ENCODE results near the gene USP46. TPM values are rescaled to one million over a fixed set of nuclear protein-coding genes. Genes with fewer than 3 reads are reported as not detected.

Gene USP46
- total RNA-seq, 1 donor from 2014 or later, result 15.4 TPM

GRCh38 chr4:52693492-52693891 lies 34.4 kb upstream of the USP46 start:
- H3K4me1 ChIP-seq, result no peaks in the 10 kb centered on the region
- H3K27ac ChIP-seq, result no peak overlapping the region
- no peak for DNase-seq
- no peaks in the 10 kb centered on the region for H3K36me3 ChIP-seq
- intact Hi-C loops (cut with DNase I), result no loop called here
- peaks cover 12% of the 10 kb centered on the region for H3K9me3 ChIP-seq
- H3K27me3 ChIP-seq, result no peaks in the 10 kb centered on the region
- no peak for ATAC-seq
- TF ChIP-seq CTCF (IDR thresholded peaks at IDR 0.05), result no peak
- H3K4me3 ChIP-seq, result no peak overlapping the region

GRCh38 chr4:52689096-52689495 lies 30.0 kb upstream of the USP46 start:
- H3K4me1 ChIP-seq, result no peaks in the 10 kb centered on the region
- peaks cover 12% of the 10 kb centered on the region for H3K9me3 ChIP-seq
- no peak overlapping the region for H3K27ac ChIP-seq
- no peak overlapping the region for H3K4me3 ChIP-seq
- no peaks in the 10 kb centered on the region for H3K36me3 ChIP-seq
- intact Hi-C loops (cut with DNase I), result no loop called here
- H3K27me3 ChIP-seq, result no peaks in the 10 kb centered on the region
- ATAC-seq (no peak), DNase-seq (no peak)
- TF ChIP-seq CTCF (IDR thresholded peaks at IDR 0.05), result no peak

GRCh38 chr4:52687696-52688095 lies 28.6 kb upstream of the USP46 start:
- no peak for ATAC-seq
- H3K27me3 ChIP-seq, result no peaks in the 10 kb centered on the region
- no peaks in the 10 kb centered on the region for H3K9me3 ChIP-seq
- H3K4me3 ChIP-seq, result no peak overlapping the region
- H3K27ac ChIP-seq, result no peak overlapping the region
- no peak for DNase-seq
- intact Hi-C loops (cut with DNase I), result no loop called here
- H3K4me1 ChIP-seq, result no peaks in the 10 kb centered on the region
- no peak for TF ChIP-seq CTCF (IDR thresholded peaks at IDR 0.05)
- no peaks in the 10 kb centered on the region for H3K36me3 ChIP-seq

GRCh38 chr4:52685316-52685715 lies 26.2 kb upstream of the USP46 start:
- Histone ChIP-seq H3K4me1 (no peaks in the 10 kb centered on the region), H3K27ac (no peak overlapping the region), H3K36me3 (no peaks in the 10 kb centered on the region), H3K9me3 (no peaks in the 10 kb centered on the region), H3K27me3 (no peaks in the 10 kb centered on the region), H3K4me3 (no peak overlapping the region)
- no peak for TF ChIP-seq CTCF (IDR thresholded peaks at IDR 0.05)
- intact Hi-C loops (cut with DNase I), result no loop called here
- ATAC-seq (no peak), DNase-seq (no peak)

- Histone ChIP-seq H3K27me3 (no peaks in the 10 kb centered on the region), H3K9me3 (no peaks in the 10 kb centered on the region), H3K4me1 (no peaks in the 10 kb centered on the region), H3K36me3 (no peaks in the 10 kb centered on the region), H3K27ac (no peak overlapping the region), H3K4me3 (no peak overlapping the region)
- no peak for TF ChIP-seq CTCF (IDR thresholded peaks at IDR 0.05)
- DNase-seq (no peak), ATAC-seq (no peak)
- intact Hi-C loops (cut with DNase I), result no loop called here
Observed at GRCh38 chr4:52684896-52685295, 25.8 kb upstream of the USP46 start.

- no peak overlapping the region for H3K4me3 ChIP-seq
- DNase-seq (no peak), ATAC-seq (no peak)
- H3K27ac ChIP-seq, result no peak overlapping the region
- H3K27me3 ChIP-seq, result no peaks in the 10 kb centered on the region
- TF ChIP-seq CTCF (IDR thresholded peaks at IDR 0.05), result no peak
- no peaks in the 10 kb centered on the region for H3K4me1 ChIP-seq
- no peaks in the 10 kb centered on the region for H3K36me3 ChIP-seq
- intact Hi-C loops (cut with DNase I), result no loop called here
- H3K9me3 ChIP-seq, result no peaks in the 10 kb centered on the region
Observed at GRCh38 chr4:52680381-52680780, 21.3 kb upstream of the USP46 start.
